ENCODE results near the gene DGKD. TPM values are rescaled to one million over a fixed set of nuclear protein-coding genes. Genes with fewer than 3 reads are reported as not detected.
A peak's percentile ranks its signal among the peaks of the same experiment; 100 is the strongest.

DGKD gene
- total and polyA plus RNA-seq, 10 donors, result 21.9 to 120 (median 71.9) TPM

GRCh38 chr2:233375490-233376314, 21.4 kb downstream of the DGKD start:
- H3K4me3 ChIP-seq, result no peak overlapping the region
- no peaks in the 10 kb centered on the region for H3K27me3 ChIP-seq (replicated peaks in 1 of 7)
- peaks cover 0 to 67% (median 6%) of the 10 kb centered on the region in 6 donors for H3K36me3 ChIP-seq
- WGBS, 5 donors, result 61 to 79% (median 72%) methylated on average over 10 of the region's 10 CpGs
- no peak for TF ChIP-seq POLR2AphosphoS5 (IDR thresholded peaks at IDR 0.05)
- no peak for TF ChIP-seq POLR2A (IDR thresholded peaks at IDR 0.05)
- TF ChIP-seq CTCF (IDR thresholded peaks at IDR 0.05 in 8 of 11, conservative IDR thresholded peaks at IDR 0.05 in 3 of 11), result no peak
- no peaks in the 10 kb centered on the region for H3K9me3 ChIP-seq
- H3K4me1 ChIP-seq, result peaks cover 0 to 82% (median 24%) of the 10 kb centered on the region in 6 donors
- intact Hi-C loops (cut with DNase I; ENCODE audit: low total_unique reads), result no loop called here
- peak overlapping the region in 1 of 8 donors; percentile 6 for H3K27ac ChIP-seq
- no peak for DNase-seq

DNA sequence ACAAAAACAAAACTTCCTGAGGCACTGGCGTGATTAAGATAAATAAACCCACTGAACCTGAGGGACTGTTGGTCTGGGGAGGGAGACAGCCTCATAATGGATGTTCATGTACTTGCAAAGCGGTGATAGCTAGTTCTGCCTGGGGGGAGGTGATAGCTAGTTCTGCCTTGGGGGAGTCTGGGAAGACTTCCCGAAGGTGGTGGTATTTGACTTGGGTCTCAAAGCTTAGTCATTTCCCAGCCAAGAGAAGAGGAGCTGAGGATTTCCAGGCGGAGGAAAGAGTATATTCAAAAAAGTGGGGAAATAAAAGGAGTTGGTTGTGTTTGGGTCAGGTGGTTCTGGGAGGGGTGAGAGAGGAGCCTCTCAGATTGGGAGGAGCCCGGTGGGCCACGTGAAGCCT, 24.7 kb downstream of the DGKD start:
- Histone ChIP-seq H3K9me3 (no peaks in the 10 kb centered on the region), H3K36me3 (peaks cover 0 to 50% (median 0%) of the 10 kb centered on the region in 6 donors), H3K27ac (peak overlapping the region in 4 of 8 donors; percentile 26 to 80 (median 65)), H3K27me3 (replicated peaks in 1 of 7) (no peaks in the 10 kb centered on the region), H3K4me1 (peaks cover 0 to 88% (median 44%) of the 10 kb centered on the region in 6 donors), H3K4me3 (no peak overlapping the region)
- no peak for DNase-seq
- intact Hi-C loops (cut with DNase I; ENCODE audit: low total_unique reads), result no loop called here
- no peak for TF ChIP-seq POLR2AphosphoS5 (IDR thresholded peaks at IDR 0.05)
- no peak for TF ChIP-seq POLR2A (IDR thresholded peaks at IDR 0.05)
- no peak for TF ChIP-seq CTCF (IDR thresholded peaks at IDR 0.05 in 8 of 11, conservative IDR thresholded peaks at IDR 0.05 in 3 of 11)
- WGBS, 5 donors, result 87 to 93% (median 91%) methylated on average over 6 of the region's 6 CpGs

DNA sequence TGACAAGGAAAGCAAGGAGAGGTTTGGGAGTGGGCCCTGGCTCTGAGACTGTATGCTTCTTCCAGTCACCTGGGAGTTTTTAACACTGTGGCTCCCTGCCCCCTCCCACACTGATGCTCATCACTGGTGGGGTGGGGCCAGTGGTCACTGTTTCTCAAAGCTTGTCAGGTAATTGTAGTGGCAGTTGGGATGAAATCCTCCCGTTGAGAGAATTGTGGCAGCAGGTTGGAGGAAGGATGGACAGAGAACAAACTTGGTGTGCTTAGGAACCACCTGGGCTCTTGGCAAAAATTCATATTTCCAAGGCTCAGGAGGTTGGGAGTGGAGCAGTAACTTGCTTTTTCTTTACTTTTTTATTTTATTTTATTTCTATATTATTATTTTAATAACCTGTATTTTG, 25.1 kb downstream of the DGKD start:
- WGBS, 5 donors, result 48 to 68% (median 57%) methylated on average over 1 of the region's 1 CpG
- H3K4me1 ChIP-seq, result peaks cover 0 to 88% (median 48%) of the 10 kb centered on the region in 6 donors

More for the DNA sequence above, 25.1 kb downstream of the DGKD start:
- H3K9me3 ChIP-seq, result no peaks in the 10 kb centered on the region
- intact Hi-C loops (cut with DNase I; ENCODE audit: low total_unique reads), result no loop called here
- TF ChIP-seq POLR2A (IDR thresholded peaks at IDR 0.05) (no peak), POLR2AphosphoS5 (IDR thresholded peaks at IDR 0.05) (no peak), CTCF (IDR thresholded peaks at IDR 0.05 in 8 of 11, conservative IDR thresholded peaks at IDR 0.05 in 3 of 11) (no peak)
- peaks cover 0 to 46% (median 0%) of the 10 kb centered on the region in 6 donors for H3K36me3 ChIP-seq
- no peak for DNase-seq
- no peak overlapping the region for H3K4me3 ChIP-seq
- H3K27ac ChIP-seq, result peak overlapping the region in 6 of 8 donors; percentile 13 to 80 (median 56)
- no peaks in the 10 kb centered on the region for H3K27me3 ChIP-seq (replicated peaks in 1 of 7)

Measured in spleen (tissue), 11 donors.